Kasumi-1 (cell line): ENCODE data around the gene IRGM.

Experiments
- DNase-seq, 2 experiments: peaks; one replicate each; lab custom pipeline; 2025; lab: John Stamatoyannopoulos, UW

IRGM gene

GRCh38 chr5:150895431-150896428 is 49.4 kb downstream of the IRGM start:
- no peak for DNase-seq
